HFF-Myc (cell line): ENCODE data around the gene CENPX.

Experiments
- DNase-seq: peaks from one replicate; pipeline ENCODE4 v3.0.0-alpha.2; 2011; ENCODE audit warnings: low read depth; ENCODE audit errors: extremely low read depth
- H3K4me3 ChIP-seq: replicated peaks from 2 replicates; pipeline ENCODE4 v1.5.1; 2011; ENCODE audit warnings: low read depth, mild to moderate bottlenecking, control low read depth, low read length
- TF ChIP-seq, protein P1 (sequence below): IDR thresholded peaks from 2 replicates; pipeline ENCODE4 v1.5.1; 2012; ENCODE audit warnings: mild to moderate bottlenecking, low read depth, low read length, control low read depth; ENCODE audit errors: missing control alignments

CENPX gene

DNA sequence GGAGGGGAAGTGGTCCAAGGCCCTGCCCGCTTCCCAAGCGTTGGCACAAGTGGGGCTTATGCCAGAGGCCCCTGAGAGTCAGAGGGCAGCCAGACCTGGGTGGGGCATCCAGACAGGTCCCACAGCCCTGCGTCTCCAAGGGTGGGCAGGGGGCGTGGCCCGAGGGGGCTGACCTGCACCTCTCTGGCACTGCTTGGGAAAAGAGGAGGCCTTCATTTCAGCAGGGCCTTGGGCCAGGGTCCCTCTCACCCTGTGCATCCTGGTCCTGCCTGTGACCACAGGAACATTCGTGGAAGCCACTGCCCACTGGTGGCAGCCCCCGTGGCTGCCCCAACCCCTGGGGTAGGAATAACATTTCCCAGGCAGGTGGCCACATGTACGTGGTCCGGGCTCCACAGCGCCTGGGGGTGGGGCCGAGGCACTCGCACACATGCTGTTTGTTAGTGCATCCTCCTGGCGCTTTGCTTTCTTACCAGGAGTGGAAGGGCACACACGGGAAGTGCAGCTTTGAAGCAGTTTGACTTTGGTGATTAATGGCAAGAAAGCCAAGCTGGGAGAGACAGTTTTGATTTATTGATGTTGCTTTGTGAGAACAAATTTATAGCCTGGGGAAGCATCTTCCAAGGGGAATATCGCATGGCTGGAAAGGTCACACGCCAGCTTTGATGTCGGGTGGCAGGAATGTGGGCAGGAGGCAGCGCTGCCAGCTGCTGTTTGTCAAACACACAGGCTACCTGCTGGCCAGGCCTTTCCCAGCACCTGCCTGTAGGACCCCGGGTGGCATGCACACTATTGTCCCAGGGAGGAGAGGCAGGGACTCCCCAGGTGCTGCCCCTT is 4.3 kb downstream of the CENPX start:
- DNase-seq = no peak
- H3K4me3 ChIP-seq = no peak overlapping the region

DNA sequence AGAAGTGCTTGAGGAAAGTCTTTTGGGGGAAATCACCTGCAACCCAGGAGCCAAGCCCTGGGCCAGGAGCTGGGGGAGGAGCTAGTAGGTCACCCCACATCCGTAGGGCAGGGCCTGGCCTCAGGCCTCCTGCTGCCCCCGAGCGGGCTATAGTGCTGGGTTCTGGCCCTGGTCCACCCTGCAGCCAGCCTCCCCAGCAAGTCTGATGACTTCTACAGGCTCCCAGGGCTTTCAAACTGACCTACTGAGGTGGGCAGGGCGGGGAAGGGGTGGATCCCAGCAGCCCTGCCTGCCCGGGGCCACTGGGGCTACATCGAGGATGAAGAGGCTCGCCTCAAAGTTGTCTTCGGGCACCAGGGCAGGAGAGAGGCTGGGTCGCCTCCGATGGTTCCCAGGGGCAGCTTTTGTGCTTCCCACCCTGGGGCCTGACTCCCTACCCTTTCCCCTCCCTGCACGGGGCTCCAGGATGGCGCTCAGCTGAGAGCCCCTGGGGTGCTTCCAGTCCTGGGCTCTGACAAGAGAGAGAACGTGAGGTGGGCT is 5.0 kb downstream of the CENPX start:
- TF ChIP-seq, protein P1, sequence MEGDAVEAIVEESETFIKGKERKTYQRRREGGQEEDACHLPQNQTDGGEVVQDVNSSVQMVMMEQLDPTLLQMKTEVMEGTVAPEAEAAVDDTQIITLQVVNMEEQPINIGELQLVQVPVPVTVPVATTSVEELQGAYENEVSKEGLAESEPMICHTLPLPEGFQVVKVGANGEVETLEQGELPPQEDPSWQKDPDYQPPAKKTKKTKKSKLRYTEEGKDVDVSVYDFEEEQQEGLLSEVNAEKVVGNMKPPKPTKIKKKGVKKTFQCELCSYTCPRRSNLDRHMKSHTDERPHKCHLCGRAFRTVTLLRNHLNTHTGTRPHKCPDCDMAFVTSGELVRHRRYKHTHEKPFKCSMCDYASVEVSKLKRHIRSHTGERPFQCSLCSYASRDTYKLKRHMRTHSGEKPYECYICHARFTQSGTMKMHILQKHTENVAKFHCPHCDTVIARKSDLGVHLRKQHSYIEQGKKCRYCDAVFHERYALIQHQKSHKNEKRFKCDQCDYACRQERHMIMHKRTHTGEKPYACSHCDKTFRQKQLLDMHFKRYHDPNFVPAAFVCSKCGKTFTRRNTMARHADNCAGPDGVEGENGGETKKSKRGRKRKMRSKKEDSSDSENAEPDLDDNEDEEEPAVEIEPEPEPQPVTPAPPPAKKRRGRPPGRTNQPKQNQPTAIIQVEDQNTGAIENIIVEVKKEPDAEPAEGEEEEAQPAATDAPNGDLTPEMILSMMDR = no peak
- H3K4me3 ChIP-seq = no peak overlapping the region
- no peak for DNase-seq

More for the DNA sequence above, 4.3 kb downstream of the CENPX start:
- TF ChIP-seq, protein P1 = no peak

DNA sequence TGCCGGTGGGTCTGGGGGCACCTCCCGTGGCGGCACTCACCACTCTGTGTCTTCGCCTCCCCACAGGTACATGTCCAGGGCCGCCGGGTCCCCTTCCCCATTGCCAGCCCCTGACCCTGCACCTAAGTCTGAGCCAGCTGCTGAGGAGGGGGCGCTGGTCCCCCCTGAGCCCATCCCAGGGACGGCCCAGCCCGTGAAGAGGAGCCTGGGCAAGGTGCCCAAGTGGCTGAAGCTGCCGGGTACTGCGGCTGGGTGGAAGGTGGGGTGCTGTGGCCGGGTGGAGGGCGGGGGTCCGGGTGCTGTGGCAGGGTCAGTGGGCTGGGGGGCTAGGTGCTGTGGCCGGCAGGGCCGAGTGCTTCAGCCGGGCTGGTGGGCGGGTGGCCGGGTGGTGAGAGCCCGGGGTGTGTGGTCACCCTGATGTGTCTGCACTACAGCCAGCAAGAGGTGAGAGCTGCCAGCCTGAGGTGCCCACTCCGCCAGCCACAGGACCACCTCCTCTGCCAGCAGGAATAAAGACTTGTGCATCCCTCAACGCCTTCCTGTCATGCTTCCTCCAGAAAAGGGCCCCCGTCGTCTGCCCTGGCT is 5.7 kb downstream of the CENPX start:
- no peak overlapping the region for H3K4me3 ChIP-seq
- no peak for DNase-seq
- TF ChIP-seq, protein P1 = no peak

DNA sequence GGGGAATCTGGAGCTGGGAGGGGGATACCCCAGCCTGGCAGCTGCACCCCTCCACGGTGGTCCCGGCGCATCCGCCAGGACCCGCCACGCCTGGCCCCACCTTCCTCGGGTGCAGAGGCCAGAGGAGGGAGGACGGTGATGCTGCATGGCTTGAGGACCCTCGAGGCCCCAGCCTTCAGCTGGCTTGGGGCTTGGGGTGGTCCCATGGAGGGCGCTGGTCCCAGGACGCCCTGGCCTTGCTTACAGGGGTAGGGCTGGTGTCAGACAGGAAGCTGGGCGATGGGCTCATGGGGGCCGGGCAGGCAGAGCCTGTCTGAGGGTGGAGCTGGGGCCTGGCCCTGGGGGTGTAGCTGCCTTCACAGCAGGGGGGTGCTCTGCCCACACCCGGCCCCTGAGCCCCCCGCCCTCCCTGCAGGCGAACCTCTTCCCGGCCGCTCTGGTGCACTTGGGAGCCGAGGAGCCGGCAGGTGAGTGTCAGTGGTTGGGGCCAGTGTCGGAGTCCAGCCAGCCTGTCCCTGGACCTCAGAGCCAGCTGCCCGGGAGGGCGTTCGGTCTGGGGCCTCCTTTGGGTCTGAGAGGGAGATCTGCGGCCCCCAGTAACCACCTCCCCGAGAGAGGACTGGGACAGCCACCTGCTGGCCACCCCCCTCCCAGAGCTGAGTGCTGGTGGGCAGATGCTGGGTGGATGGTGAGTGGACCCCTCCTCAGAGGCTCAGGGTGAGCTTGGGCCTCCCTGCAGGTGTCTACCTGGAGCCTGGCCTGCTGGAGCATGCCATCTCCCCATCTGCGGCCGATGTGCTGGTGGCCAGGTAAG is 6.4 kb downstream of the CENPX start:
- DNase-seq = no peak
- H3K4me3 ChIP-seq = no peak overlapping the region
- TF ChIP-seq, protein P1 = no peak

GRCh38 chr17:82015311-82015971 is 7.2 kb downstream of the CENPX start:
- TF ChIP-seq, protein P1 = no peak
- DNase-seq = no peak
- H3K4me3 ChIP-seq = no peak overlapping the region

GRCh38 chr17:82014971-82015310 is 7.7 kb downstream of the CENPX start:
- H3K4me3 ChIP-seq = no peak overlapping the region
- TF ChIP-seq, protein P1 = no peak
- no peak for DNase-seq
